Colonic mucosa (tissue), 4 donors: ENCODE measurements around the gene WDR90. TPM values are rescaled to one million over a fixed set of nuclear protein-coding genes. Genes with fewer than 3 reads are reported as not detected.

Source experiments
- DNase-seq: peaks from one replicate; pipeline ENCODE4 v3.0.0-alpha.2; 2020
- H3K27ac ChIP-seq: fragments of 200-600 bp; one replicate; pipeline ENCODE4 v1.8.0; 2021
- H3K27me3 ChIP-seq: fragments of 200-600 bp; one replicate; pipeline ENCODE4 v1.8.0; 2021
- H3K36me3 ChIP-seq: fragments of 200-600 bp; one replicate; pipeline ENCODE4 v1.8.0; 2021
- H3K4me1 ChIP-seq: fragments of 200-600 bp; one replicate; pipeline ENCODE4 v1.8.0; 2021; ENCODE audit warnings: mild to moderate bottlenecking
- H3K4me3 ChIP-seq: fragments of 200-600 bp; one replicate; pipeline ENCODE4 v1.8.0; 2021
- H3K9ac ChIP-seq, 2 donors: one replicate each; pipeline ENCODE4 v1.7.0; 2013; ENCODE audit warnings: control low read depth in 2 of 2, low read depth in 2 of 2, low read length in 2 of 2
- H3K9me3 ChIP-seq: fragments of 200-600 bp; one replicate; pipeline ENCODE4 v1.8.0; 2021
- CTCF ChIP-seq: fragments of 200-600 bp; IDR thresholded peaks from one replicate; pipeline ENCODE4 v1.8.0; 2022; ENCODE audit warnings: antibody characterized with exemption, mild to moderate bottlenecking
- intact Hi-C: fragments of 100-400 bp; cut with DNase I; formaldehyde crosslinking; loops from one replicate; pipeline ENCODE4 v1.14.1; 2022
- total RNA-seq, 2 donors: library from RNA; stranded (reverse); fragmentation: NEBNext Ultra II Directional in 1 of 2; extraction: Animal tissue kit (Norgen Biotek cat#: 25700) in 1 of 2; gene quantifications; one replicate each; pipeline ENCODE4 v1.2.1, GENCODE V29; 2021
- donor health status: healthy.
- donor health status: DM: no; HTN: no; CAD: no.
- donor health status: DM: no; HTN: no; CAD: no.

Gene WDR90
- total RNA-seq, 2 donors from 2014 or later: 25.1 to 122 TPM

- TF ChIP-seq CTCF: no peak
- no peaks in the 10 kb centered on the region for H3K27me3 ChIP-seq
- H3K9me3 ChIP-seq: no peaks in the 10 kb centered on the region
- no peak overlapping the region for H3K9ac ChIP-seq
- peaks cover 17% of the 10 kb centered on the region for H3K4me1 ChIP-seq
- intact Hi-C loops: no loop called here
- no peak overlapping the region for H3K4me3 ChIP-seq
- DNase-seq: no peak
- H3K36me3 ChIP-seq: no peaks in the 10 kb centered on the region
- no peak overlapping the region for H3K27ac ChIP-seq
Measured at GRCh38 chr16:638836-639235, 10.3 kb upstream of the WDR90 start.

GRCh38 chr16:640614-641013 is 8.6 kb upstream of the WDR90 start:
- Histone ChIP-seq H3K36me3 (no peaks in the 10 kb centered on the region), H3K4me1 (peaks cover 10% of the 10 kb centered on the region), H3K27ac (no peak overlapping the region), H3K27me3 (no peaks in the 10 kb centered on the region), H3K9ac (peak overlapping the region; percentile 84 to 97), H3K4me3 (no peak overlapping the region), H3K9me3 (no peaks in the 10 kb centered on the region)
- intact Hi-C loops: no loop called here
- DNase-seq: no peak
- TF ChIP-seq CTCF: no peak

- Histone ChIP-seq H3K4me3 (peak within 1 kb of the TSS; percentile 87), H3K9ac (peak within 1 kb of the TSS; percentile 95 to 97), H3K4me1 (peaks cover 15% of the 10 kb centered on the region), H3K9me3 (no peaks in the 10 kb centered on the region), H3K27me3 (no peaks in the 10 kb centered on the region), H3K27ac (peak within 1 kb of the TSS; percentile 86), H3K36me3 (no peaks in the 10 kb centered on the region)
- TF ChIP-seq CTCF: no peak
- peak; percentile 91 for DNase-seq
- intact Hi-C loops: no loop called here
Measured at GRCh38 chr16:641326-642188, 7.6 kb upstream of the WDR90 start, which contains the start of gene MCRIP2. MCRIP2 (plus strand) TSS chr16:641828; CDS start chr16:641992, 164 bp downstream.

- Histone ChIP-seq H3K27ac (peak overlapping the region; percentile 86), H3K9me3 (no peaks in the 10 kb centered on the region), H3K27me3 (no peaks in the 10 kb centered on the region), H3K9ac (peak overlapping the region; percentile 95 to 97), H3K36me3 (no peaks in the 10 kb centered on the region), H3K4me1 (peaks cover 23% of the 10 kb centered on the region), H3K4me3 (peak overlapping the region; percentile 87)
- DNase-seq: peak; percentile 81
- no peak for TF ChIP-seq CTCF
- intact Hi-C loops: no loop called here
Measured at GRCh38 chr16:642189-643049, 6.7 kb upstream of the WDR90 start.

- H3K4me1 ChIP-seq: peaks cover 29% of the 10 kb centered on the region
- intact Hi-C loops: no loop called here
Measured at GRCh38 chr16:643050-643368, 6.2 kb upstream of the WDR90 start.

More at GRCh38 chr16:643050-643368, 6.2 kb upstream of the WDR90 start:
- Histone ChIP-seq H3K27ac (peak overlapping the region; percentile 86), H3K4me3 (peak overlapping the region; percentile 87), H3K36me3 (no peaks in the 10 kb centered on the region), H3K27me3 (no peaks in the 10 kb centered on the region), H3K9ac (peak overlapping the region; percentile 95 to 97), H3K9me3 (no peaks in the 10 kb centered on the region)
- no peak for TF ChIP-seq CTCF
- DNase-seq: no peak
